Prostate gland (tissue), 2 donors: ENCODE results near the gene PRKAG2. TPM values are rescaled to one million over a fixed set of nuclear protein-coding genes. Genes with fewer than 3 reads are reported as not detected.
A peak's percentile ranks its signal among the peaks of the same experiment; 100 is the strongest.

Experiments used
- DNase-seq: peaks from one replicate; pipeline ENCODE4 v3.0.0-alpha.2; 2019; ENCODE audit warnings: low spot score
- H3K27ac ChIP-seq, 2 donors: fragments of 200-600 bp; sonication (generic); 2 replicates each; pipeline ENCODE4 v1.5.1; 2017 to 2019
- H3K27me3 ChIP-seq: fragments of 200-600 bp; sonication (generic); replicated peaks from 2 replicates; pipeline ENCODE4 v1.5.1; 2019; ENCODE audit not compliant: insufficient read depth
- H3K36me3 ChIP-seq, 2 donors: fragments of 200-600 bp; sonication (generic); 1 replicate in 1 of 2; 2 replicates in 1 of 2; pipeline versions ENCODE4 v1.5.1 to v1.8.1; 2017 to 2019
- H3K4me1 ChIP-seq: fragments of 200-600 bp; sonication (generic); replicated peaks from 2 replicates; pipeline ENCODE4 v1.5.1; 2019
- H3K4me3 ChIP-seq, 2 donors: fragments of 200-600 bp; sonication (generic); 2 replicates each; pipeline ENCODE4 v1.5.1; 2017 to 2019
- H3K9me3 ChIP-seq: fragments of 200-600 bp; sonication (generic); 2 replicates; pipeline ENCODE4 v1.5.1; 2017
- POLR2A ChIP-seq: fragments of 450-650 bp; IDR thresholded peaks from one replicate; pipeline ENCODE4 v1.6.1; 2016; ENCODE audit warnings: antibody characterized with exemption, mild to moderate bottlenecking
- POLR2AphosphoS5 ChIP-seq: sonication (generic); formaldehyde crosslinking; IDR thresholded peaks from one replicate; pipeline ENCODE4 v1.6.1; 2017; ENCODE audit warnings: antibody characterized with exemption
- WGBS: methylation state at CpG from one replicate; pipeline ENCODE4 v1.1.5; 2018; 5-methylcytosine and 5-hydroxymethylcytosine counted together
- intact Hi-C: fragments of 100-400 bp; cut with DNase I; formaldehyde crosslinking; loops from one replicate; pipeline ENCODE4 v1.14.2; 2022
- total RNA-seq, 2 donors: library from RNA; depleted of rRNA; stranded (reverse); fragments of >200 nt; gene quantifications; one replicate each; pipeline ENCODE4 v1.1.0, GENCODE V29; 2016
- TF ChIP-seq, protein P1 (sequence below), 4 experiments: fragments of 200-600 bp in 2 of 4; fragments of 450-650 bp in 2 of 4; sonication (generic) in 2 of 4; IDR thresholded peaks; 1 replicate in 3 of 4; 2 replicates in 1 of 4; pipeline ENCODE4 v1.5.1; 2016 to 2019; ENCODE audit warnings: antibody characterized with exemption in 4 of 4, mild to moderate bottlenecking in 2 of 4, moderate library complexity in 2 of 4

PRKAG2 gene
- total RNA-seq, 2 donors from 2014 or later, result 31.6 to 38.1 TPM

DNA sequence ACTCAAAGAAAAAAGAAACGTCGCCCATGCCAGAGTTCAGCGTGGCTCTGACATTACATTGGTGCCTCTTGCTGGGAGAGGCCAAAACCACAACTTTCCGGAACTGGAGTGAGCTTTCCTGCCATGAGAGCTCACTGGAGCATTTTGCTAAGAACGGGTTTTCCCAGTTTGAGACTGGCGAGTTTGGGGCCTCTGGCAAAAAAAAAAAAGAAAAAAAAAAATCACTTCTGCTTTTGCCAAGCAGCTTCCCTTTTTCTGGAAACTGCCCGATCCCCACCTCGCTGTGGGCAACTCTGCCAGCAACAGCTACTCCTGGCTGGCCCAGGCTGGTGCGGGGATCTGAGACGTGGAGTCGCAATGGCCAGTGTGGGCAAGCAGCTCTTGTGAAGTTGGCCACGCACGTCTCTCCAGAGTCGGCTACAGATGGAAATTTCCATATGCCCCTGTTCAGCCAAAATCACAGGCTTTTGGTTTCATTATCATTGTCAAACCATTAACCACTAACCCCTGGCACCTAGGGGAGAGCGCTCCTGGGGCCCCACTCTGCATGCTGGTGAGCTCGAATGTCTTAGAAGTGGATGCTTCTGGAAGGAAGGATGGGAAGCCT, 25.7 kb downstream of the PRKAG2 start:
- no peak overlapping the region for H3K4me3 ChIP-seq
- WGBS, result 39% methylated on average over 16 of the region's 16 CpGs
- no peaks in the 10 kb centered on the region for H3K9me3 ChIP-seq
- intact Hi-C loops, result no loop called here
- H3K4me1 ChIP-seq, result peaks cover 3% of the 10 kb centered on the region
- peak; percentile 69 for DNase-seq
- no peaks in the 10 kb centered on the region for H3K36me3 ChIP-seq
- no peaks in the 10 kb centered on the region for H3K27me3 ChIP-seq
- TF ChIP-seq POLR2AphosphoS5, result peak; percentile 44
- TF ChIP-seq POLR2A, result no peak
- TF ChIP-seq, protein P1, sequence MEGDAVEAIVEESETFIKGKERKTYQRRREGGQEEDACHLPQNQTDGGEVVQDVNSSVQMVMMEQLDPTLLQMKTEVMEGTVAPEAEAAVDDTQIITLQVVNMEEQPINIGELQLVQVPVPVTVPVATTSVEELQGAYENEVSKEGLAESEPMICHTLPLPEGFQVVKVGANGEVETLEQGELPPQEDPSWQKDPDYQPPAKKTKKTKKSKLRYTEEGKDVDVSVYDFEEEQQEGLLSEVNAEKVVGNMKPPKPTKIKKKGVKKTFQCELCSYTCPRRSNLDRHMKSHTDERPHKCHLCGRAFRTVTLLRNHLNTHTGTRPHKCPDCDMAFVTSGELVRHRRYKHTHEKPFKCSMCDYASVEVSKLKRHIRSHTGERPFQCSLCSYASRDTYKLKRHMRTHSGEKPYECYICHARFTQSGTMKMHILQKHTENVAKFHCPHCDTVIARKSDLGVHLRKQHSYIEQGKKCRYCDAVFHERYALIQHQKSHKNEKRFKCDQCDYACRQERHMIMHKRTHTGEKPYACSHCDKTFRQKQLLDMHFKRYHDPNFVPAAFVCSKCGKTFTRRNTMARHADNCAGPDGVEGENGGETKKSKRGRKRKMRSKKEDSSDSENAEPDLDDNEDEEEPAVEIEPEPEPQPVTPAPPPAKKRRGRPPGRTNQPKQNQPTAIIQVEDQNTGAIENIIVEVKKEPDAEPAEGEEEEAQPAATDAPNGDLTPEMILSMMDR (IDR thresholded peaks at IDR 0.05), result no peak
- peak overlapping the region; percentile 73 to 75 for H3K27ac ChIP-seq

DNA sequence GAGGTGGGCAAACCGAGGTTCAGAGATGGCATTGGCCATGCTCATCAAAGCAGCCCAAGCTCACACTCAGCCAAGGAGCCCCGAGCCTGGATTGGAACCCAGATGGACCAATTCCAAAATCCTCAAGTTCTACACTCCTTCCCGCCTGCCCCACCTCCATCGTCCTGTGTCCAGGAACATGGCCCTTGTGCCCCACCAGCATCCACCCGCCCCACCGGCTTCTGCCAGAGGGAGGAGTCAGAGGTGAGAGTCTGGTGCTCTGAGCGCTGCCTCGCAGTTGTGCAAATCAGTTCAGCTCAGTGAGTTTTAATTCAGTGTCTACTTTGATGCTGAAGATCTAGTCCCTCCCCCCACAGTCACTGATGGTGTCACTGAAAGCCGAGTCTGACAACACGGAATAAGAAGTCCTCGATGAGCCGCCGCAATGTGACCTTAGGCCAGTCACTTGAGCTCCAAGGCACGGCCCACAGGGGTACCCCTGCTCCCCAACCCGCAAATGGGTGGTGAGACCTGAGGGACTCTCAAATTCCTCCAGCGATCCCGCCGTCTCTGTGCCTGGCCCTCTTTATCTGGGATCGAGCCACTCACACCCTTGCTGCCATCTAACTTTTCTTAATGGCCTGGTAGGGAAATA, 26.3 kb downstream of the PRKAG2 start:
- Histone ChIP-seq H3K27ac (peak overlapping the region; percentile 73 to 75), H3K36me3 (no peaks in the 10 kb centered on the region), H3K4me1 (peaks cover 3% of the 10 kb centered on the region), H3K27me3 (no peaks in the 10 kb centered on the region), H3K4me3 (no peak overlapping the region), H3K9me3 (no peaks in the 10 kb centered on the region)
- TF ChIP-seq POLR2A (no peak), POLR2AphosphoS5 (no peak)
- TF ChIP-seq, protein P1 (IDR thresholded peaks at IDR 0.05), result no peak
- intact Hi-C loops, result no loop called here
- DNase-seq, result no peak
- WGBS, result 84% methylated on average over 19 of the region's 19 CpGs

DNA sequence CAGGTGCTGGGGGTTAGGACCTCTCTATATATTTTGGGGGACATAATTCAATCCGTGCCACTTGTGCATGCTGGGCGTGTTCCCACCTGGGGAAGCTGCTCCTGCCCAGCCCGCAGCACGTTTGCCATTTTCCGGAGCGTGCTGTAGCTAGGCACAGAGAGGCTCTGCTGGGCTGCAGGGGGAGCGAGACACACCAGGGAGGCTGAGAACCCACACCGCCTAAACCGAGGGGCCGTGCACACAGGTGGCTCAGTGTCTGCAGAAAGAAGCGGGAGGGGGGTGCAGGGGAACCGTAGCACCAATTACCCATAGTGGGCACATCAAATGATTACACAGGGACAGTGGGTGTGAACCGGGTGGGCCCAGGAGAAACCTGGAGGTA, 27.0 kb downstream of the PRKAG2 start:
- TF ChIP-seq POLR2A, result no peak
- TF ChIP-seq POLR2AphosphoS5, result no peak
- TF ChIP-seq, protein P1 (IDR thresholded peaks at IDR 0.05), result no peak
- Histone ChIP-seq H3K4me3 (no peak overlapping the region), H3K36me3 (no peaks in the 10 kb centered on the region), H3K27ac (no peak overlapping the region), H3K27me3 (no peaks in the 10 kb centered on the region), H3K9me3 (no peaks in the 10 kb centered on the region), H3K4me1 (peaks cover 3% of the 10 kb centered on the region)
- WGBS, result 92% methylated on average over 13 of the region's 13 CpGs
- no peak for DNase-seq
- intact Hi-C loops, result no loop called here

DNA sequence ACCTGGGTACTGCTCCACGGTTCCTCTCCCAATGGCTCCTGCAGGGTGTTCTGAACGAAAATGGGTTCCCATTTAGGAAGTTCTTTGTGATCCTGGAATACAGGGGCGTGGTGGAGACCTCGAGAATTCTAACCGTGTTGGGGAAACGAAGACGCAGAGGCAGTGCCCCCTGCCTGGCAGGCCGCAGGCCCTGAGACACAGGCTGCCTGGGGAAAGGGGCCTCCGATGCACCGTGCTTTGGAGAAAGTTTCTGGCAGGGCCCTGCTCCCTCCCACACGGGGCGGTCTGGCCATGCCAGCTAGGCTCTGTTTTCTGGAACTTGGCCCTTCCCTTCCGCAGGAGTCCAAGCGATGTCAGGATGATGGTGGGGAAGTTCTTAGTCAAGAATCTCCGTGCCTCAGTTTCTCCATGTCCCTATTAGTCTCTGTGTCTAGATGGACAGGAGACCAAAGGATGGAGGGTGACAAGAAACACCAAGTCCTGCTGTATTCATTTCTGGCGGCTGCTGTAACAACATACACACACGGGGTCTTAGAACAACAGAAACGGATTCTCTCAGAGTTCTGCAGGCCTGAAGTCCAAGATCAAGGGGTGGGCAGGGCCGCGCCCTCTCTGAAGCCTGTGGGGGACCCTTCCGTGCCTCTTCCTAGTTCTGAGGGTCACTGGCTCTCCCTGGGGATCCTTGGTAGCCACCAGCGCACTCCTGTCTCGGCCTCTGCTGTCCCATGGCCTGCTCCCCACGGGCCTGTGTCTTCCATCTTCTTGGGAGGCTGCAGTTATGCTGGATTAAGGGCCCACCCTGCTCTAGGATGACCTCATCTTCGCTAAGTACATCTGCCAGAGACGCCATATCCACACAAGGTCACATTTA, 27.7 kb downstream of the PRKAG2 start:
- peaks cover 3% of the 10 kb centered on the region for H3K4me1 ChIP-seq
- WGBS, result 95% methylated on average over 26 of the region's 26 CpGs
- DNase-seq, result no peak
- TF ChIP-seq POLR2A, result no peak
- TF ChIP-seq POLR2AphosphoS5, result no peak
- TF ChIP-seq, protein P1 (IDR thresholded peaks at IDR 0.05), result no peak
- no peak overlapping the region for H3K4me3 ChIP-seq
- H3K36me3 ChIP-seq, result no peaks in the 10 kb centered on the region
- H3K9me3 ChIP-seq, result no peaks in the 10 kb centered on the region
- H3K27me3 ChIP-seq, result no peaks in the 10 kb centered on the region
- intact Hi-C loops, result no loop called here
- no peak overlapping the region for H3K27ac ChIP-seq
